ENCODE data around the gene HCN3.
A peak's percentile ranks its signal among the peaks of the same experiment; 100 is the strongest.

The HCN3 gene

GRCh38 chr1:155250246-155250632 lies 27.0 kb upstream of the HCN3 start:
- Mint-ChIP-seq H3K27me3 (no peaks in the 10 kb centered on the region), H3K27ac (peak overlapping the region; percentile 84), H3K36me3 (no peaks in the 10 kb centered on the region), H3K4me1 (peaks cover 39% of the 10 kb centered on the region), H3K9me3 (no peaks in the 10 kb centered on the region), H3K4me3 (peak overlapping the region; percentile 80)
- peak; percentile 31 for ATAC-seq

- ATAC-seq: peak; percentile 96
- Mint-ChIP-seq H3K4me3 (peak overlapping the region; percentile 67), H3K36me3 (peaks cover 2% of the 10 kb centered on the region), H3K9me3 (no peaks in the 10 kb centered on the region), H3K27me3 (no peaks in the 10 kb centered on the region), H3K4me1 (peaks cover 43% of the 10 kb centered on the region), H3K27ac (peak overlapping the region; percentile 84)
Measured at GRCh38 chr1:155250633-155251449, 26.4 kb upstream of the HCN3 start.

GRCh38 chr1:155251566-155251965 lies 25.7 kb upstream of the HCN3 start:
- ATAC-seq: no peak
- Mint-ChIP-seq H3K9me3 (no peaks in the 10 kb centered on the region), H3K27ac (peak overlapping the region; percentile 84), H3K36me3 (peaks cover 9% of the 10 kb centered on the region), H3K27me3 (no peaks in the 10 kb centered on the region), H3K4me1 (peaks cover 43% of the 10 kb centered on the region), H3K4me3 (no peak overlapping the region)

- Mint-ChIP-seq H3K27ac (peak overlapping the region; percentile 81), H3K36me3 (peaks cover 21% of the 10 kb centered on the region), H3K4me3 (peak overlapping the region; percentile 72), H3K9me3 (no peaks in the 10 kb centered on the region), H3K27me3 (no peaks in the 10 kb centered on the region), H3K4me1 (peaks cover 49% of the 10 kb centered on the region)
- ATAC-seq: no peak
Measured at GRCh38 chr1:155253208-155253607, 24.1 kb upstream of the HCN3 start.

GRCh38 chr1:155253797-155254196 lies 23.5 kb upstream of the HCN3 start:
- Mint-ChIP-seq H3K27me3 (no peaks in the 10 kb centered on the region), H3K4me1 (peaks cover 49% of the 10 kb centered on the region), H3K4me3 (peak overlapping the region; percentile 72), H3K27ac (peak overlapping the region; percentile 81), H3K9me3 (no peaks in the 10 kb centered on the region), H3K36me3 (peaks cover 26% of the 10 kb centered on the region)
- no peak for ATAC-seq

GRCh38 chr1:155254228-155254713 lies 23.0 kb upstream of the HCN3 start:
- Mint-ChIP-seq H3K27me3 (no peaks in the 10 kb centered on the region), H3K4me3 (peak overlapping the region; percentile 72), H3K36me3 (peaks cover 26% of the 10 kb centered on the region), H3K9me3 (no peaks in the 10 kb centered on the region), H3K4me1 (peaks cover 49% of the 10 kb centered on the region), H3K27ac (peak overlapping the region; percentile 81)
- ATAC-seq: no peak

GRCh38 chr1:155254714-155255242 lies 22.5 kb upstream of the HCN3 start:
- Mint-ChIP-seq H3K4me3 (peak overlapping the region; percentile 88), H3K9me3 (no peaks in the 10 kb centered on the region), H3K36me3 (peaks cover 26% of the 10 kb centered on the region), H3K27me3 (no peaks in the 10 kb centered on the region), H3K27ac (peak overlapping the region; percentile 81), H3K4me1 (peaks cover 49% of the 10 kb centered on the region)
- ATAC-seq: peak; percentile 24

- peak; percentile 80 for ATAC-seq
- H3K9me3 Mint-ChIP-seq: no peaks in the 10 kb centered on the region
Measured at GRCh38 chr1:155255243-155256007, 21.8 kb upstream of the HCN3 start, which contains the start of gene ENTREP3. Gene ENTREP3 (minus strand): TSS chr1:155255483. CDS start chr1:155254877, 606 bp downstream.

GRCh38 chr1:155256058-155256852 lies 21.0 kb upstream of the HCN3 start:
- Mint-ChIP-seq H3K9me3 (no peaks in the 10 kb centered on the region), H3K4me3 (peak overlapping the region; percentile 88), H3K4me1 (peaks cover 51% of the 10 kb centered on the region), H3K36me3 (peaks cover 37% of the 10 kb centered on the region), H3K27me3 (no peaks in the 10 kb centered on the region), H3K27ac (peak overlapping the region; percentile 81)
- no peak for ATAC-seq

More at GRCh38 chr1:155255243-155256007, 21.8 kb upstream of the HCN3 start, which contains the start of gene ENTREP3:
- Mint-ChIP-seq H3K4me3 (peak within 1 kb of the TSS; percentile 88), H3K27me3 (no peaks in the 10 kb centered on the region), H3K27ac (peak within 1 kb of the TSS; percentile 81), H3K36me3 (peaks cover 32% of the 10 kb centered on the region), H3K4me1 (peaks cover 50% of the 10 kb centered on the region)

GRCh38 chr1:155260276-155260675 lies 17.0 kb upstream of the HCN3 start:
- Mint-ChIP-seq H3K36me3 (peaks cover 69% of the 10 kb centered on the region), H3K27me3 (no peaks in the 10 kb centered on the region), H3K9me3 (no peaks in the 10 kb centered on the region), H3K4me1 (peaks cover 54% of the 10 kb centered on the region), H3K27ac (peak overlapping the region; percentile 96), H3K4me3 (peak overlapping the region; percentile 25)
- ATAC-seq: no peak

- Mint-ChIP-seq H3K27ac (peak overlapping the region; percentile 96), H3K4me1 (peaks cover 43% of the 10 kb centered on the region), H3K36me3 (peaks cover 70% of the 10 kb centered on the region), H3K9me3 (no peaks in the 10 kb centered on the region), H3K27me3 (no peaks in the 10 kb centered on the region), H3K4me3 (peak overlapping the region; percentile 96)
- ATAC-seq: peak; percentile 26
Measured at GRCh38 chr1:155261493-155261851, 15.8 kb upstream of the HCN3 start.

- H3K36me3 Mint-ChIP-seq: peaks cover 70% of the 10 kb centered on the region
- peaks cover 37% of the 10 kb centered on the region for H3K4me1 Mint-ChIP-seq
- H3K4me3 Mint-ChIP-seq: peak within 1 kb of the TSS; percentile 96
- H3K27ac Mint-ChIP-seq: peak within 1 kb of the TSS; percentile 96
- no peaks in the 10 kb centered on the region for H3K9me3 Mint-ChIP-seq
- no peaks in the 10 kb centered on the region for H3K27me3 Mint-ChIP-seq
- peak; percentile 99 for ATAC-seq
Measured at GRCh38 chr1:155261852-155262673, 15.2 kb upstream of the HCN3 start, which contains the start of gene SCAMP3. Gene SCAMP3 (minus strand): TSS chr1:155262360. CDS start chr1:155262151, 209 bp downstream.

- no peak for ATAC-seq
- Mint-ChIP-seq H3K4me3 (no peak overlapping the region), H3K27me3 (no peaks in the 10 kb centered on the region), H3K4me1 (peaks cover 35% of the 10 kb centered on the region), H3K9me3 (no peaks in the 10 kb centered on the region), H3K36me3 (peaks cover 73% of the 10 kb centered on the region), H3K27ac (peak overlapping the region; percentile 96)
Measured at GRCh38 chr1:155263067-155263466, 14.2 kb upstream of the HCN3 start.

- Mint-ChIP-seq H3K9me3 (no peaks in the 10 kb centered on the region), H3K4me1 (peaks cover 30% of the 10 kb centered on the region), H3K36me3 (peaks cover 81% of the 10 kb centered on the region), H3K4me3 (no peak overlapping the region), H3K27me3 (no peaks in the 10 kb centered on the region), H3K27ac (peak overlapping the region; percentile 19)
- ATAC-seq: no peak
Measured at GRCh38 chr1:155266553-155266952, 10.7 kb upstream of the HCN3 start.
